GM12872 (cell line): ENCODE measurements around the gene TDRD1.

Experiments used
- TF ChIP-seq, protein P1 (sequence below): IDR thresholded peaks from 3 replicates; pipeline ENCODE4 v1.5.1; 2011; ENCODE audit warnings: low read depth, mild to moderate bottlenecking, low read length, moderate library complexity; ENCODE audit not compliant: insufficient read depth

Gene TDRD1

DNA sequence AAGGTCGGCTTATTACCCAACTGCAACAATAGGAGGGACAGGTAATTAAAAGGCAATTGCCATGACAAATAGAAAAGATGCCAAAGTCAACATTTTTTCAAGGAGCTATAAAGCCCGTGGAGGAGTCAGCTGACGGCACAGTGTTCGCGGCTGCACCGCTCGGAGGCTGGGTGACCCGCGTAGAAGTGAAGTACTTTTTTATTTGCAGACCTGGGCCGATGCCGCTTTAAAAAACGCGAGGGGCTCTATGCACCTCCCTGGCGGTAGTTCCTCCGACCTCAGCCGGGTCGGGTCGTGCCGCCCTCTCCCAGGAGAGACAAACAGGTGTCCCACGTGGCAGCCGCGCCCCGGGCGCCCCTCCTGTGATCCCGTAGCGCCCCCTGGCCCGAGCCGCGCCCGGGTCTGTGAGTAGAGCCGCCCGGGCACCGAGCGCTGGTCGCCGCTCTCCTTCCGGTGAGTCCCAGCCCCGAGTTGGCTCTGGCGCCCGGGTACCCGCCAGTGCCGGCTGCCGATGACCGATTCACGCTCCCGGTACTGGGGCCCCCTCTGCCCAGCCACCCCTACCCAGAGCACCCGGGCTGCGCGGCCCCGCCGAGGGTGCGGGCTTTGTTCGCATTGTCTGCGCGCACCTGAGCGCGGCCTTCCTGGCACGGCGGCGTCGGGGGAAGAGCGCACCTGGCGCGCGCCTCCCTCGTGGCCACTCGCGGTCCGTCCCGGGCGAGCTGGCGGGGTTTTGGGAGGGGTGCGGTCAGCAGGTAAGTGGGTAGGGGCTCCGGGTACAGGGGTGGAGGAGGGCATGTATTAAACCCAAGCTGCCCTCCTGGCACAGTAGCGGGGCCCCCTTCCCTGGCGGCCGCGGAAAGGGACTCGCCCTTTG is 60.2 kb downstream of the TDRD1 start, which contains the start of gene VWA2:
TSS of gene VWA2 (plus strand) at position 138 of the 877 bp plus-strand sequence. CDS start 9,460 bp downstream, outside the sequence.
- TF ChIP-seq, protein P1, sequence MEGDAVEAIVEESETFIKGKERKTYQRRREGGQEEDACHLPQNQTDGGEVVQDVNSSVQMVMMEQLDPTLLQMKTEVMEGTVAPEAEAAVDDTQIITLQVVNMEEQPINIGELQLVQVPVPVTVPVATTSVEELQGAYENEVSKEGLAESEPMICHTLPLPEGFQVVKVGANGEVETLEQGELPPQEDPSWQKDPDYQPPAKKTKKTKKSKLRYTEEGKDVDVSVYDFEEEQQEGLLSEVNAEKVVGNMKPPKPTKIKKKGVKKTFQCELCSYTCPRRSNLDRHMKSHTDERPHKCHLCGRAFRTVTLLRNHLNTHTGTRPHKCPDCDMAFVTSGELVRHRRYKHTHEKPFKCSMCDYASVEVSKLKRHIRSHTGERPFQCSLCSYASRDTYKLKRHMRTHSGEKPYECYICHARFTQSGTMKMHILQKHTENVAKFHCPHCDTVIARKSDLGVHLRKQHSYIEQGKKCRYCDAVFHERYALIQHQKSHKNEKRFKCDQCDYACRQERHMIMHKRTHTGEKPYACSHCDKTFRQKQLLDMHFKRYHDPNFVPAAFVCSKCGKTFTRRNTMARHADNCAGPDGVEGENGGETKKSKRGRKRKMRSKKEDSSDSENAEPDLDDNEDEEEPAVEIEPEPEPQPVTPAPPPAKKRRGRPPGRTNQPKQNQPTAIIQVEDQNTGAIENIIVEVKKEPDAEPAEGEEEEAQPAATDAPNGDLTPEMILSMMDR, result peak; percentile 28; the same call in 1 of the 3 replicates

DNA sequence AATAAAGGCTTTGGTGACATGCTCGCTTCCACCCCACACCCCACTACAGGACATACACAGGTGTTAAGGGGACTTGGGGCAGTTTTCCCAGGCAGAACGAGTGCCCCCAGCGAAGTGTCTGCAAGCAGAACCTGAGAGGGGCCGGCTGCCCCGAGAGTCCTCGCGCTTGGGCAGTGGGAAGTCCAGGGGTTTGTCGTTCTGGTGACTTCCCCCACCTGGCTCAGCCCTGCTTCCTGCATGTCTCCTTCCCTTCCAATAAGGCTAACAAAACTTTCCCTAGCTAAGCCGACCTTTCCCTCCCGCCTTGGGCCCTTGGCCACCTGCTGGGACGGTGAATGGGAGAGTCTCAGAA is 60.8 kb downstream of the TDRD1 start:
- TF ChIP-seq, protein P1, result no peak

DNA sequence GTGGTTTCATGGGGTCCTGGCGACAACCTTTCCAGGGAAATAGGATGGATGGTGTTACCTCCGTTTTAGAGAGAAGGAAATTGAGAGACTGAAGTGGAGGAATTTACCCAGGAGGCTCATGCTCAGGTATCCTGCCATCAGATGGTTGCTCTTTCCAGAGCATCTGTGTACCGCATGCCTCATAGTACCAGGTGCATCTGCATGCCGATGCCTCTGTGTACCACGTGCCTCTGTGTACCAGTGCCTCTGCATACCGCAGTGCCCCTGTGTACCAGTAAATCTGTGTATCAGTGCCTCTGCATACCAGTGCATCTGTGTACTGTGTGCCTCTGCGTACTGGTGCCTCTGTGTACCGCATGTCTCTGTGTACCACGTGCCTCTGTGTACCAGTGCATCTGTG is 63.1 kb downstream of the TDRD1 start:
- TF ChIP-seq, protein P1, result no peak

DNA sequence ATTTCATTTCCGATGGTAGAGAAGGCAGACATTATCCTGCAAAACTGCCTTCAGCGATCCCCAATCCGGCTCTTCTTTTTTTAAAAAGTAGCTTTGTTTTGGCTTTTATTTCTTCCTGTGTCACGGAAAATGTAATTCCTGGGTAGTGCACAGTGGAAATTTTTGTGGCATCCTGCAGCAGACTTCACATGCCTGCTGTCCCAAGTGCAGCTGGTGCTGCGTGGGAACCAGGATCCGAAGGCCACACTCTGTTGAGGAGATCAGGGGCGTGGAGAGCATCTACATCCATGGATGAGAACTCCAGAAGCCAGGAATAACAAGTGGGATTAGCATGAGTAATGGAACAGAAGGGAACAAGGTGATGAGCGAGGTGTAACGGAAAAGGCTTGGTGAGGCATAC is 64.5 kb downstream of the TDRD1 start:
- TF ChIP-seq, protein P1, result no peak

DNA sequence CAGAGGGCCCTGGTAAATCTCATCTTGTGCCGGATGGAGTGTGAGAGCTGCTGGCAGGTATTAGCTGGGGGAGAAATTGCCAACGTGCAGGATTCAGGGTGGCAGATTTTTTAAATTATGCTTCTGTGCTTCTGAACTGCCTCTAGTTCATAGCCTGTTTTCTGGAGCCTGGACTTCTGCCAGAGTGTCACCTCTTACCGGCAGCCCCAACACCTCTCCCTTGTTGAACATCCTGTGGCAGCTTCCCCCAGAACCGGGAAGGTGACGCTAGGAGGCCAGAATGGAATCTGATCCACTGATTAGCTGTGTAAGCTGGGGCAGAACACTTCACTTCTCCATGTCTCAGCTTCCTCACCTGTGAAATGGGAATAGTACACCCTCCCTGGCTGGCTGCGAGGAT is 65.0 kb downstream of the TDRD1 start:
- TF ChIP-seq, protein P1, result no peak

DNA sequence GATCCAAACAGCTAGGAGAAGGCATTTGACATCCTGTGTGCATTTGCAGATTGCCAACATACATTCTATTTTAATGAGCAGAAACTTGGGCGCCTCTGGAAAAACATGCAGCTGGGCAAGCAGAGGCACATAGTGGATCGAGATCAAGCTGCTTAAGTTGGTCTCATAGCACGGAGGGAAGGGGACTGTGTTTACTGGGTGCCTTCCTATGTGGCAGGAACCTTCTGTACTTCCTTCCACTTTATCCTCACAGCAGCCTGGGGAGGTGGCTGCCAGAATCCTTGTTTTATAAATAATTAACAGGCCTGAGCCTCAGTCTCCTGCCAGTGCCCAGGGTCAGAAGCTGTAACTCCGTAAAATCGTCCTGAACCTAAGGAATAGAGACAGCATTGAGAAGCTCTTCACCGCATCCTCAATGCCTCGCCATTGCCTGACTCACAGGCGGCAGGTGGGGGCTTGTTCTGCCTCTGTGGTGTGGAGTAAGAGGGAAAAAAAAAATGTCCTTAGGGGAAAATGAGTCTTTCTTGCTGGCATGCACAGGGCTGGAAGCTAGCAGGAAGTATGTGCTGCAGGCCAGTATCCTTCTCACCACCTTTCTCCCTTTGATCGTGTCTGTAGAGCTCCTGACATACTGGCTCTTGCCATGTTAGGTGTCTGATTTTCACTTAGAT is 66.1 kb downstream of the TDRD1 start:
- TF ChIP-seq, protein P1, result no peak

DNA sequence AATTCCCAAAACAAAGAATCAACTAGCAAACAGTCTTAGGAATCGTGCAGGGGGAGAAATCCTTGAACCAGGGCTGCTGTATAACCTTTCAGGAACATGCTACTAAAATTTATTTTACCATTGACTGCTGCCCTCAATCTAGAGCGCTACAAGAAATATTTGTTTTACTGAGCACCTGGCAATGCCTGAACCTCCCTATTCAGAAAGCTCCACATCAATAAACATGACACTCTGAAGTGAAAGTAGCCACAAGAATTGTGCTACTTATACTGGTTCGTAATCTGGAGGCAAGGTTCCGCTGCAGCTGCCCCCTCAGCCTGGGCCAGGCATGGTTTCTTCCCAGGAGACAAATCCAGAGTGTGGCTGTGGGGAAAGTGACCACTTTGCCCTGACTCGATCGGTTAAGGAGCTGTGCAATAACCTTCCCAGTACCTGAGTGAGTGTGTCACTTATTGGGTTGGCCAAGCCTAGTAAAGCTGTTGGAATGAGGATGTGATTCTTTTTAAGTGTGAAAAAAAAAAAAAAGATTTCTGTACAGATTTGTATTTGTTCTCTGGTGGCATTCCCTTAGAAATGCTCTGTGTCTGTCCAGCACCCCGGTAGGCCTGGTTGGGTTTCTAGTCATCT is 67.6 kb downstream of the TDRD1 start:
- TF ChIP-seq, protein P1, result no peak
